DND-41 (cell line): ENCODE data around the gene EMILIN2.

Experiments
- EZH2 ChIP-seq: IDR thresholded peaks from 3 replicates; pipeline ENCODE4 v1.6.1; 2012; ENCODE audit warnings: borderline replicate concordance, low read depth, mild to moderate bottlenecking, moderate library complexity, low read length, inconsistent platforms; ENCODE audit not compliant: severe bottlenecking
- TF ChIP-seq, protein P1 (sequence below): IDR thresholded peaks from 2 replicates; pipeline ENCODE4 v1.5.1; 2012; ENCODE audit warnings: borderline replicate concordance, low read length, moderate library complexity, mild to moderate bottlenecking; ENCODE audit not compliant: poor library complexity, severe bottlenecking; ENCODE audit errors: extremely low read depth

DNA sequence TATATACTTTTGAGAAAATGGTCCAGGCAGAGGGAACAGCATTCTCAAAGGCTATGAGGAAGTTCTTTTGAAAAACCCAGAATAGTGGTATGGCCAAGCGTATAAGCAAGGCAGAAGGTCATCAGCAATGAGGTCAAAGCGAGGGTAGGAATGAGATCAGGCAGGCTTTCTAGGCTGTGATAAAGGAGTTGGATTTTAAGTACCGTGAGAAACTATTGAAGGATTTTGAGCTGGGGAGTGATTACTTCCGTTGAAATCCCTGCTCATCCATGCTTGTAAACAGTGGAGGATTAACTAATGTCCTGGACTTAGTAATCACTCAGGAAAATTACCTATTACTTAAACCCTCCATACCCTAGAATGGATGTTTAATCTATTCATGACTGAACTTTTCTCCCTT is 50.2 kb downstream of the EMILIN2 start:
- TF ChIP-seq, protein P1, sequence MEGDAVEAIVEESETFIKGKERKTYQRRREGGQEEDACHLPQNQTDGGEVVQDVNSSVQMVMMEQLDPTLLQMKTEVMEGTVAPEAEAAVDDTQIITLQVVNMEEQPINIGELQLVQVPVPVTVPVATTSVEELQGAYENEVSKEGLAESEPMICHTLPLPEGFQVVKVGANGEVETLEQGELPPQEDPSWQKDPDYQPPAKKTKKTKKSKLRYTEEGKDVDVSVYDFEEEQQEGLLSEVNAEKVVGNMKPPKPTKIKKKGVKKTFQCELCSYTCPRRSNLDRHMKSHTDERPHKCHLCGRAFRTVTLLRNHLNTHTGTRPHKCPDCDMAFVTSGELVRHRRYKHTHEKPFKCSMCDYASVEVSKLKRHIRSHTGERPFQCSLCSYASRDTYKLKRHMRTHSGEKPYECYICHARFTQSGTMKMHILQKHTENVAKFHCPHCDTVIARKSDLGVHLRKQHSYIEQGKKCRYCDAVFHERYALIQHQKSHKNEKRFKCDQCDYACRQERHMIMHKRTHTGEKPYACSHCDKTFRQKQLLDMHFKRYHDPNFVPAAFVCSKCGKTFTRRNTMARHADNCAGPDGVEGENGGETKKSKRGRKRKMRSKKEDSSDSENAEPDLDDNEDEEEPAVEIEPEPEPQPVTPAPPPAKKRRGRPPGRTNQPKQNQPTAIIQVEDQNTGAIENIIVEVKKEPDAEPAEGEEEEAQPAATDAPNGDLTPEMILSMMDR: no peak
- TF ChIP-seq EZH2: no peak
